Endothelial cell (in vitro differentiated cells): ENCODE results near the gene SLC24A3. TPM values are rescaled to one million over a fixed set of nuclear protein-coding genes. Genes with fewer than 3 reads are reported as not detected.

ENCODE experiments used
- DNase-seq: peaks from one replicate; pipeline ENCODE4 v3.0.0; 2021; ENCODE audit warnings: low spot score
- H3K27ac Mint-ChIP-seq: one replicate; pipeline ENCODE4 v1.8.0; 2021; ENCODE audit warnings: mixed read lengths, inconsistent platforms; ENCODE audit not compliant: unreplicated experiment
- H3K27me3 Mint-ChIP-seq: one replicate; pipeline ENCODE4 v1.8.0; 2021; ENCODE audit warnings: mild to moderate bottlenecking, moderate library complexity, mixed read lengths, inconsistent platforms; ENCODE audit not compliant: unreplicated experiment
- H3K36me3 Mint-ChIP-seq: one replicate; pipeline ENCODE4 v1.8.0; 2021; ENCODE audit warnings: mild to moderate bottlenecking, low read depth, mixed read lengths, inconsistent platforms; ENCODE audit not compliant: unreplicated experiment
- H3K4me1 Mint-ChIP-seq: one replicate; pipeline ENCODE4 v1.8.0; 2021; ENCODE audit warnings: mild to moderate bottlenecking, mixed read lengths, inconsistent platforms; ENCODE audit not compliant: unreplicated experiment
- H3K4me3 Mint-ChIP-seq: one replicate; pipeline ENCODE4 v1.8.0; 2021; ENCODE audit warnings: mild to moderate bottlenecking, mixed read lengths, inconsistent platforms; ENCODE audit not compliant: unreplicated experiment
- H3K9me3 Mint-ChIP-seq: one replicate; pipeline ENCODE4 v1.8.0; 2021; ENCODE audit warnings: mixed read lengths, inconsistent platforms; ENCODE audit not compliant: unreplicated experiment
- total RNA-seq: library from RNA; stranded (reverse); fragmentation: NEBNext Ultra II Directional; extraction: Animal tissue kit (Norgen Biotek cat#: 25700); gene quantifications from one replicate; pipeline ENCODE4 v1.2.1, GENCODE V29; 2021; ENCODE audit not compliant: unreplicated experiment
- TF ChIP-seq, protein P1 (sequence below): fragments of 200-600 bp; sonication (generic); IDR thresholded peaks from one replicate; pipeline ENCODE4 v1.5.0; 2021; ENCODE audit warnings: antibody characterized with exemption; ENCODE audit not compliant: unreplicated experiment

Gene SLC24A3
- total RNA-seq, 1 donor from 2014 or later = 0.15 TPM

DNA sequence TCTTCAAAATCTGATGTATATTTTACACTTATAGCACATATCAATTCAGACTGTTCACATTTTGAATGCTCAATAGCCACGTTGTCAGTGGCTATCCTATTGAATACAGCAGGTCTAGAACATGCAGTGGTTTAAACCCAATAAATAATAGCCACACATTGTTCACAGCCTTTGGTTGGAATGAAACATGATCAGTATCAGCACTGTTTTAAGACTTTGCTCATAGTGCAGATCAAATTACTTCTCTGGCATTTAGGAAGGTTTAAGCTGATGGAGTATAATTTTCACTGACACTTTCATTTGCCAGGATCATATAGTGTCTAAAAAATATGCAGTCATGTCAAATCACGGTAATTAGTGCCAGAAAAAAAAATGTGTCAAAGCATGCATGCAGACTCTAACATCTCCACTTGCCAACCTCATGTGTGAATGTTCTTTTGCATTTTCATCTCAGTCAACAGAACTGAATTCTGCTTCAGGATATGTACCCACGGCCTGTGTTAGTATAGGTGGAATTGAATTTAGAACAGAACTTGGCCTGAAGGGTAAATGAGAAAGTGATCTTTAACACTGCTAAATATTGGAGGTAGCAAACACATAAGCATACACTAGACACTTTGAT, 184.1 kb downstream of the SLC24A3 start:
- no peaks in the 10 kb centered on the region for H3K9me3 Mint-ChIP-seq

DNA sequence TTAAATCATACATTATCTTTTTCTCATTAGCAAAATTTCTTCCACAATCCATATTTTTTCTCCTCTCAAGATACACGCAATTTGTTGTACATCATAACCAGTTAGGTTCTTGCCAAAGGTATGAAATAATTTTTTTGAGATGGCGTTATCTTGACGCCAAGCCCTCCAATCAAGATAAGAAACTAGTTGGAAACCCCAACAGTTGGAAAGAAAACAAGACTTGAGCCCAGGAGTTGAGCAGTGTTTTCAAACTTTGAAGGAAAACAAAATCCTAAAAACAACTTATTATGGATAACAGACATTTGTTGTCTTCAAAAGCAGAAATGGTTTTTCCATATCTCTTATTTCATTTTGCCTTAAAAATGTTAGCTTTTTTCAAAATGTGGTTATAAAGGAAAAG, 184.8 kb downstream of the SLC24A3 start:
- Mint-ChIP-seq H3K27ac (no peak overlapping the region), H3K27me3 (no peaks in the 10 kb centered on the region), H3K4me1 (peaks cover 4% of the 10 kb centered on the region), H3K36me3 (no peaks in the 10 kb centered on the region), H3K4me3 (no peak overlapping the region), H3K9me3 (no peaks in the 10 kb centered on the region)
- no peak for DNase-seq
- TF ChIP-seq, protein P1, sequence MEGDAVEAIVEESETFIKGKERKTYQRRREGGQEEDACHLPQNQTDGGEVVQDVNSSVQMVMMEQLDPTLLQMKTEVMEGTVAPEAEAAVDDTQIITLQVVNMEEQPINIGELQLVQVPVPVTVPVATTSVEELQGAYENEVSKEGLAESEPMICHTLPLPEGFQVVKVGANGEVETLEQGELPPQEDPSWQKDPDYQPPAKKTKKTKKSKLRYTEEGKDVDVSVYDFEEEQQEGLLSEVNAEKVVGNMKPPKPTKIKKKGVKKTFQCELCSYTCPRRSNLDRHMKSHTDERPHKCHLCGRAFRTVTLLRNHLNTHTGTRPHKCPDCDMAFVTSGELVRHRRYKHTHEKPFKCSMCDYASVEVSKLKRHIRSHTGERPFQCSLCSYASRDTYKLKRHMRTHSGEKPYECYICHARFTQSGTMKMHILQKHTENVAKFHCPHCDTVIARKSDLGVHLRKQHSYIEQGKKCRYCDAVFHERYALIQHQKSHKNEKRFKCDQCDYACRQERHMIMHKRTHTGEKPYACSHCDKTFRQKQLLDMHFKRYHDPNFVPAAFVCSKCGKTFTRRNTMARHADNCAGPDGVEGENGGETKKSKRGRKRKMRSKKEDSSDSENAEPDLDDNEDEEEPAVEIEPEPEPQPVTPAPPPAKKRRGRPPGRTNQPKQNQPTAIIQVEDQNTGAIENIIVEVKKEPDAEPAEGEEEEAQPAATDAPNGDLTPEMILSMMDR = no peak

More for the DNA sequence above, 184.1 kb downstream of the SLC24A3 start:
- H3K27ac Mint-ChIP-seq = no peak overlapping the region
- H3K4me1 Mint-ChIP-seq = no peaks in the 10 kb centered on the region
- no peaks in the 10 kb centered on the region for H3K27me3 Mint-ChIP-seq
- DNase-seq = no peak
- TF ChIP-seq, protein P1 = no peak
- no peaks in the 10 kb centered on the region for H3K36me3 Mint-ChIP-seq
- H3K4me3 Mint-ChIP-seq = no peak overlapping the region

GRCh38 chr20:19397666-19398065, 185.2 kb downstream of the SLC24A3 start:
- TF ChIP-seq, protein P1 = no peak
- DNase-seq = no peak
- Mint-ChIP-seq H3K4me1 (peaks cover 4% of the 10 kb centered on the region), H3K27ac (no peak overlapping the region), H3K27me3 (no peaks in the 10 kb centered on the region), H3K4me3 (no peak overlapping the region), H3K9me3 (no peaks in the 10 kb centered on the region), H3K36me3 (no peaks in the 10 kb centered on the region)

DNA sequence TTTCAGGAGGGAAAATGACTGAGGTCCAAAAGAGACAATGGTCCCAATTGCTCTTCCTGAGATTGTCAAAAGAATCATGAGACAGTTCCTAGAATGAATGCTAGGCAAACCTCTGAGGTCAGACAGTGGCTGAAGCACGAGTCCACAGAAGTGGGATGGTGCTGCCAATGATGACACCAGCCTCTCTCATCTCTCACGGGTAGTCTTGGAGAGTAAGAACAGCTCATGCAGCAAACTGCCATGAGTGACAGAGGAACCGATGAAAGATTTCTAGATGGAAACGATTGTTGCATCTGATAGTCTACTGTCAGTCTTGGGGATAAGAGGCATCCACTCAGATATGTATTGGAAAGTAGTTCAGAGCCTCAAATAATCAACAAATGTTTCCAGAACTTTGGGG, 188.7 kb downstream of the SLC24A3 start:
- peaks cover 4% of the 10 kb centered on the region for H3K4me1 Mint-ChIP-seq
- no peaks in the 10 kb centered on the region for H3K9me3 Mint-ChIP-seq
- H3K27me3 Mint-ChIP-seq = no peaks in the 10 kb centered on the region
- no peak overlapping the region for H3K4me3 Mint-ChIP-seq
- H3K36me3 Mint-ChIP-seq = no peaks in the 10 kb centered on the region
- TF ChIP-seq, protein P1 = no peak
- H3K27ac Mint-ChIP-seq = no peak overlapping the region
- no peak for DNase-seq

- no peak for DNase-seq
- Mint-ChIP-seq H3K4me1 (peaks cover 4% of the 10 kb centered on the region), H3K27ac (no peak overlapping the region), H3K4me3 (no peak overlapping the region), H3K36me3 (no peaks in the 10 kb centered on the region), H3K9me3 (no peaks in the 10 kb centered on the region), H3K27me3 (no peaks in the 10 kb centered on the region)
- TF ChIP-seq, protein P1 = no peak
These were observed 191.1 kb downstream of the SLC24A3 start for GRCh38 chr20:19403549-19403948.
